ENCODE data around the gene INO80B.

GRCh38 chr2:74501335-74502071 lies 46.6 kb downstream of the INO80B start:
- TF ChIP-seq CTCF (IDR thresholded peaks at IDR 0.05; ENCODE audit: poor library complexity, severe bottlenecking) (no peak), RAD21 (conservative IDR thresholded peaks at IDR 0.05) (no peak), POLR2AphosphoS5 (IDR thresholded peaks at IDR 0.05) (no peak)

All from neural cell (in vitro differentiated cells).